Activated T-cell treated with anti-CD3 and anti-CD28 coated beads for 48 hours (primary cell): Measurements from ENCODE around the gene HIPK2.

Experiments
- DNase-seq: peaks from one replicate; pipeline ENCODE4 v3.0.0-alpha.2; 2020; ENCODE audit warnings: low read depth

HIPK2 gene

GRCh38 chr7:139714163-139714901 is 63.5 kb downstream of the HIPK2 start:
- DNase-seq = no peak

DNA sequence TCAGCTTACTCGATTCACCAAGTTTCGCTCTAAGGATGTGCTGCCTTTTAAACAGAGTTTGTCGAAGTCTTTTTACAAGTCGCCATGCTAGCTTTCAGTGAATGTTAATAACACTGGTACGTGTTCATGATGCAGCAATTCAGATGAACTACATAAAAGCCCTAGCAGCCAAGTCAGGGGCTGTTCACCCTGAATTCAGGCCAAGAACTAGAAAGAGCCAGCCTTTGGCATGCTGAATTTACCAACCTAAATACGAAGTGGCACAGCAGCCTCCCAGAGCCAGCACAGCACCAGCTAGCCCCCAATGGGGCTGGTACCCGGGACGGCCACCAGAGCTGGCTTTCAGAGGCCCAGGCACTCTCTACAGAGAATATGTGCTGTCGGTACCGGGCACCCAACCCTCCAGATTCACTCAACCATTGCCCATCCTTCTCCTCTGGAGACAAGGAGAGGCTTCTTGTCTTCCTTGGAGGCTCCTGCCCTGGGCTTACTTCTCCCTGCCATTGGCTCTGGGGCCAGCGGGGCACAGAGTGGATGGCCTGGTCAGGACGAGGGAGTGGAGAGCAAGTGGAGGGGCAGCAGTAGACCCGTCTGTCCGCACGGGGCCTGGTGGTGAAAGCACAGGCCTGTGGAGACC is 64.2 kb downstream of the HIPK2 start:
- DNase-seq = no peak

DNA sequence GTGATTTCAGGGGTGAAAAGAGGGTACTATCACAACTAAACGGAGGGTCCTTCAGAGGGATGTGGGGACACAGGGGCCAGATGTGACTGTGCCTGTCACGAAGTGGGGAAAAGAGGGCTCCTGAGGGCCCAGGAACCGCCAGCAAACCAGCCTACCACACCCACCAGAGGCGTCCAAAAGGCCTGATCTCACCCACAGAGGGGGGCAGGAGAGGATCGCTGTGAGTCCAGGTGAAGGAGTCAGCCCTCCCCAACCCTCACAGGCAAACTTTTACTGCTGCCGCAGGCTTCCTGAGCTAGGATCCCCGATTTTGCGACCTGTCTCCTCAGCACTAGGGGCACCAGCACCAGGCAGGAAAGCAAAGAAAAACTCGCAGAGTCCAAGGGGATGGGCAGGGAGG is 64.7 kb downstream of the HIPK2 start:
- no peak for DNase-seq

DNA sequence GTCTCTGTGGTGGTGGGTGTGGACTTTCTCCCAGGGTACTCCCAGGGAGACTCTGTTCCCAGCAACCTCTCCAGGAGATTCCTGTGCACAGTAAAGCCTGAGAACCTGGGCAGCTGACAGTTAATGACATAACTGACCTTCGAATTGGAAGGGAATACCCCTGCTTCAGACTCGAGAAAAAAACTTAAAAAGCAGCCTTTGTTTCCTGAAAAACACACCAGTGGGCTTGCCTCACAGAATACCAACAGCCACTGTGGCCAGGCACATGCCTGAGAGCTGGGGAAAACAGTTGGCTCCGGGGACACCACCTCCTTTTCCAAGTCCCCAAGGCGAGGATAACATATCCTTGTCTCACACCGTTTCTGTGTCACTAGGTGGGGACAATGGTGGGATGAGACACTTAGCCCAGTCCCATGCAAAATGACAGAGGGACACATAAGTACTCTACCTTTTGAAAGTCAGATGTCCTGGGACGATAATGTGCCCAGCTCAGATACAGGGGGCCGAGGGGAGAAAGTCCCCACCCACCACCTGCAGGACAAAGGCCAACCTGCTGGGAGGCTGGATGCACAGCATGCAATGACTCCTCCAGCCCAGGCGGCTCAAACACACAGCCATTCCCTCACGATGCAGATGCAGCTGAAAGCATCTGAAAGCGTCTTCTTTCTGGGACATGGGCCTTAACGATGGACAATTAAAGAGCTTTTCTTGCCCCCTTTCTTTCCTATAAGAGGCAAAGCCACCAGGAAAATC is 65.6 kb downstream of the HIPK2 start:
- no peak for DNase-seq

DNA sequence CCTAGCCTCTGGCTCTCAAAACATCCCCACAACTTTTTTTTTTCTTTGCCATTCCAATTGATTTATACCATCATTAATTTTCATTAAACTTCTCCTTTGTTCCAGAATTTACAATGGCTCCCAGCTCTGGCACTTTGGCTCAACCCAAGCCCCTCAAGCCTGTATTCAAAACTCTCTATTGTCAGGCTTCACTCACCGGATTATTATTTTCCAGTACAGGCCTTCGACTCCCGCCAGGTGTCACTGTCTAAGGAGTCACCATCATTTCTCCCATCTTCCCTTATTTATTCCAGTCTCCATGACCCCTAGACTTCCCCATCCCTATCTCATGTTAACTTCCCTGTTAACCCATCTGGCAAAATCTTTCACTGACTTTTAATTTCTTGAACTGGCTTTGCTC is 67.8 kb downstream of the HIPK2 start:
- DNase-seq = no peak

- no peak for DNase-seq
These were observed 68.3 kb downstream of the HIPK2 start for GRCh38 chr7:139709485-139709884.

- DNase-seq = no peak
These were observed 69.3 kb downstream of the HIPK2 start for GRCh38 chr7:139708541-139708940.

GRCh38 chr7:139706837-139707236 is 71.0 kb downstream of the HIPK2 start:
- DNase-seq = no peak

DNA sequence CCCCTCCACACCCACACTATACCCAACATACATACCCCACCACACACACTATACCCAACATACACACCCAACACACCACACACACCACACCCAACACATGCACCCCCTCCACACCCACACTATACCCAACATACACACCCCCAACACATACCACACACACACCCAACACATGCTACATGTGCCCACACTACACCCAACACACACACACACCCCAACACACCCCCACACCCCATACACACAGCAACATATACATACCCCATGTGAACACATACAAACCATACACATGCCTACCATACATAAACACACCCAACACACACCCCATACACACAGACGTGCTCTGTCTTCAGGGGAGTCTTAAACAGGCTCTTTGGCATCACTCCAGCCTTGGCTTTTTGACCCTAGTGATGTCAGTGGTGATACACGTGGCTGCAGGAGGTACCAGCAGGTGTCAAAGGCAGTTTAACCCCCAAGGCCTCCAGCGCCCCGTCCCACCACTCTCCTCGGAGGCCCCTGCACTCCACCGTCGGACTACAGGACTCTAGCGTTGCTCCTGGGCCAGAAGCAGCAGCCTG is 73.4 kb downstream of the HIPK2 start:
- no peak for DNase-seq

GRCh38 chr7:139703487-139704307 is 74.1 kb downstream of the HIPK2 start:
- no peak for DNase-seq

DNA sequence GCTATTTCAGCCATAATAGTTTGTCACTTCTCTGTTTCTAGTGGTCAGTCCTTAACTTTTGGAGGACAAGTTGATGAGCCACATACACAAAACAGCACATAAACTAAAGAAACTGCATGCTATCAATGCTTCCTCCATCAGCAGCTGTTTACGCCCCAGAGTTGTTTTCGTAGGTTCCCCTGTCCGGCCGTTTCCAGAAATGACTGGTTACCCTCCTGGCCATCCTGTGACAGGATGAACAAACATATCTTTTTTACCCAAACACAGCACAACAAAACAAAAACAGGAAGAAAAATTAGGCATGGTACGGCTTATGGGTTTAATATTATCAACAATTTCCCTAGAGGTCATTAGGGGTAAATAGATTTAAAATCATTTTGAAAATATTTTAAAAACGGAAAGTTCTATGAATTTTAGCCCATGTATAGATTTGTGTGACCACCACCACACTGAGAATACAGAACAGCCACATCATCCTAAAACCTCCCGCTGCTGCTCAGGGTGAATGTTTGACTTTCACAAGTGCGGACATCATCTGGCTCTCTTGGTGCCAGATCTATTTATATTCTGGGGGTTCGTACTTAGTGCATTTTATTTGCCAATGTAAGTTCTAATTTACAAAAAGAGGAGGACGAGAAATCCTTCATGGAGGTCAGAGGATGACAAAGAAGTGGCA is 74.8 kb downstream of the HIPK2 start:
- no peak for DNase-seq

DNA sequence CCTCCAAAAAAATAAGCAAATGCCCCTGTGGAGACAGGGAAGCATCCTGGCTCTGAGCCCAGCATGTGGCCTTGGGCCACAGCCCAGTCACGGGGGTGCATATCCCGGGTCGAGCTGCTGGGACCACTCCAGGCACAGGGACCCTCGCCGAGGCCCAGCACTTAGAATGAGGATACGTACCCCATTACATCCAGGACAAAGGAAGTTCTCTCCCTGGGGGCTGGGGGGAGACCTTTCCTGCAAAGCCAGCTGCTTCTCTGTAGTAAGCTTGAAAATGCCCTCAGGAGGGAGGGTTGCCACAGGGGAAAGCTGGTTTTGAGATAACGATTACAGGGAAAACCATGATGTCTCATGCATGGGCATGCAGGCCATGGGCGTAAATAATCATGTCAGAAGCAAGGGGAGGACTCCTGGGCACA is 75.5 kb downstream of the HIPK2 start:
- DNase-seq = no peak

DNA sequence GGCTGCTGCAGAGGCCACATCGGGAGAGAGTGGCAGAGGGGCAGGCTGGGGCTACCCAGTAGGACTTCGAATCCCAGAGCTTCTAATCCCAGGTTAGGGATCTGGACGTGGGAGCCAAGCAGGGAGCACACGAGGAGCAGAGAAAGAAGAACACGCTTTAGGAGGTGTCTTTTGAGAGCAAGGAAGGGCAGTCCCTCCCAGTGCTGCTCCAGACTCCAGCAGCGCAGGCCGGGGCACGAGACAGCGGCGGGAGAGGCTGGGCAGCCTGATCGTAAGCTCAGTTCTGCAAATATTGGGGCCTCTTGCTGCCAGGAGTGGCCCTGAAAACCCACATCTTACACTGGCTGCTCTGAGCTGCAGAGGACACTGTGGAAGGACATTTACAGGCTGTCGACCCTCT is 75.9 kb downstream of the HIPK2 start:
- DNase-seq = no peak

GRCh38 chr7:139700505-139701235 is 77.1 kb downstream of the HIPK2 start:
- no peak for DNase-seq

DNA sequence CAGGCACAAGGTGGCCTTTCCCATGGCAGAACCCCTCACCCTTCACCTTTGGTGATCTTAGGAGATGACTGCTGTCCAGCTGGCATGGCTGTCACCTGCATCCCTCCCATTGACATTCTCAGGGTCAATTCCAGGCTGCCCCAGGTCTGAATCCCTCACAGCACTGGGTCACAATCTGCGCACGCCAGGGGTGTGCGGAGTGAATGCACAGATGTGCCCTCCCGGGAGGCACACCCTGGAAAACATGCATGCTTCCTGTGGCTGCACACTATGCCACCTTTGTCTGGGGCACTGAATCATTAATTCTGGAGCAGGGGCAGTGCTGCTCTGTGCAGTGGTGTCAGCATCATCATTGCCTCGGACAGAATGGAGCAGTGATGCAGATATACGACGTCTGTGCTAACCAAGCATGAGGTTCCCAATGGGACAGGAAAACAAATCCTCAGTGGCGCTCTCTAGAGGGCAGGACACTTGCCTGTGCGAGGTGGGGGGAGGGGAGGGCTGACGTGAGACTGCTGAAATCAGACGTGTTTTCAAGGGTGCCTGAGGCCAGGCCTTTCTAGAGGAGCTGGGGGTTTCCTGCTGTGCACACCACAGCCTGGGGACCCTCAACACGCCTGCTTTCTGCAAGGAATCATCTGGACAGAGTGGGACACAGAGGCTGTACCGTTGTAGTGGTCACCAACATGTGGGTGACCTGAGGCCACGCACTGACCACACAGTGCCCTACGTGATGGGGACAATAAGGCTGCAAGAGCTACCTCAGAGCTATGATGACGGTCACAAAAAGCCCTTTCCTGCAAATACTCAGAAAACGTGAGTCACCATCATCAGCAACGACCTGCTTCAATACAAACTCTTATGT is 77.9 kb downstream of the HIPK2 start:
- no peak for DNase-seq

- DNase-seq = no peak
These were observed 79.0 kb downstream of the HIPK2 start for GRCh38 chr7:139698844-139699243.

DNA sequence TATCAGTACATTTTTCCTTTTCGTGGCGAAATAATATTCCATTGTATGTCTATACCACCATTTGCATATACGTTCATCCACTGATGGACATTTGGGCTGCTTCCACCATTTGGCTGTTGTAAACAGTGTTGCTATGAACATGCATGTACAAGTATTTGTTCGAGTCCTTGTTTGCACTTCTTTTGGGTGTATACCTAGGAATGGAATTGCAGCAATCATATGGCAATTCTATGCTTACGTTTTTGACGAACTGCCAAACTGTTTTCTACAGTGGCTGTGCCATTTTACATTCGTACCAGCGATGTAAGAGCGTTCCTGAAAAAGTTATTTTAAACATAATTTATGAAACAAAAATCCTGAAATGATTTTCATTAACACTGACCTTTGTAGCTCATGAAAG is 79.5 kb downstream of the HIPK2 start:
- DNase-seq = no peak

DNA sequence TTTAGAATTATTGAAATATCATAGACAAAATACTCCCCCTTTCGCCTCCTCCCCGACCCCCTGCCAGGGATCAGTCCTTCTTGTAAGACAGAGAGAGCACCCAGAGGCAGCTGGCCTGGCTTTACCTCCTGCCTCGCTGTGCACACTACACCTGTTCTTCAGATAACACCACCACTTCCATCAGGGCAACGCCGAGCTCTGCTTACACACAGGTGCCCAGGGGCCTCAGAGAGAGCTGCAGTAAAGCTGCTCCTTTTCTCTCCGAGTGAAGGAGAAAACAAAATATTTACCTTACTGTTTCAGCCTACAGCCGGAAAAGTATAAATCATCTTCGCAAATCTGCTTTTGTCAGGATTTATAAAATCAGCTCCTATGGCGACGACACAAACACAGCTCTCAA is 80.7 kb downstream of the HIPK2 start:
- no peak for DNase-seq

- no peak for DNase-seq
These were observed 81.2 kb downstream of the HIPK2 start for GRCh38 chr7:139696552-139696951.

DNA sequence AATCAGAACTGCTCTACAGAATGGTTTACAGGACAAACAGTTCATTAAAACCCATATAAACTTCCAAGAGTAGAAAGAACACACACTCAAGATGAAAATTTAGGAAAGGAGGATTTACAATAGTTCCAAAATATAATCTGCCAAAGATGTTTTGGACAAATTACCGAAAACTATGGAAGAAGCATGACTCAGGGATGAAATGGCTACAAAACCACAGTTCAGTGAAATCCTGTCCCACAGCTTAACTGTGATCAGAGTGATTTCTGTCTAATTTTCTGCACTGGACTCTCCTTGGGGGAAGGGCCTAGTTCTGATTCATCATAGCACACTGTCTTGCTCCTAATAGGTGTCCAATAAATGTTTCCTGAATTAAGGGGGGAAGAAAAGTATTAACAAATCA is 82.2 kb downstream of the HIPK2 start:
- no peak for DNase-seq
